Panc1 (cell line): ENCODE results near the gene CD79A. TPM values are rescaled to one million over a fixed set of nuclear protein-coding genes. Genes with fewer than 3 reads are reported as not detected.

Source experiments
- ATAC-seq: fragments of 200-7000 bp; cut with Tn5 transposase; 2 replicates; pipeline ENCODE4 v1.9.1; 2020; ENCODE audit warnings: mild to moderate bottlenecking, moderate library complexity
- BruUV-seq: library from RNA; stranded (reverse); fragments of 400-500 nt; replicated peaks from 2 replicates; lab custom pipeline; 2021; lab: Mats Ljungman, UMichigan
- CTCF ChIA-PET: fragments of 300-600 bp; sonication (Branson Sonifier 250); formaldehyde crosslinking; loops from one replicate; lab custom pipeline; 2022; ENCODE audit warnings: antibody characterized with exemption; lab: Charles Lee
- POLR2A ChIA-PET: fragments of 300-600 bp; sonication (Branson Sonifier 250); formaldehyde crosslinking; loops from one replicate; lab custom pipeline; 2022; ENCODE audit warnings: antibody characterized with exemption; lab: Charles Lee
- DNase-seq: peaks from one replicate; pipeline ENCODE4 v3.0.0-alpha.2; 2010; ENCODE audit warnings: low read depth, low spot score
- H3K27ac ChIP-seq: 2 replicates; pipeline ENCODE4 v1.5.1; 2011; ENCODE audit warnings: mild to moderate bottlenecking, low read length, inconsistent platforms
- H3K27me3 ChIP-seq: fragments of 200-500 bp; sonication (Bioruptor generic); 2 replicates; pipeline ENCODE4 v1.6.0; 2014; ENCODE audit warnings: low read length, inconsistent platforms; ENCODE audit not compliant: control insufficient read depth, insufficient read depth
- H3K36me3 ChIP-seq: fragments of 200-500 bp; sonication (Bioruptor generic); 2 replicates; pipeline ENCODE4 v1.5.1; 2014; ENCODE audit warnings: inconsistent platforms, mild to moderate bottlenecking, low read length, moderate library complexity; ENCODE audit not compliant: control insufficient read depth, insufficient read depth
- H3K4me1 ChIP-seq: 2 replicates; pipeline ENCODE4 v1.5.1; 2011; ENCODE audit warnings: inconsistent platforms, mild to moderate bottlenecking, low read length, moderate library complexity; ENCODE audit not compliant: control insufficient read depth, insufficient read depth
- H3K4me3 ChIP-seq, 2 experiments: 2 replicates each; pipeline ENCODE4 v1.5.1; 2011 to 2012; ENCODE audit warnings: low read depth in 2 of 2, low read length in 2 of 2, mild to moderate bottlenecking in 2 of 2, inconsistent platforms in 1 of 2, moderate library complexity in 1 of 2
- H3K9me3 ChIP-seq: fragments of 200-500 bp; sonication (Bioruptor generic); 2 replicates; pipeline ENCODE4 v1.5.1; 2014; ENCODE audit warnings: low read depth, mild to moderate bottlenecking, inconsistent platforms, low read length, moderate library complexity; ENCODE audit not compliant: control insufficient read depth, insufficient read depth
- POLR2AphosphoS5 ChIP-seq: IDR thresholded peaks from 2 replicates; pipeline ENCODE4 v1.6.1; 2012; ENCODE audit warnings: mild to moderate bottlenecking, low read depth, low read length, moderate library complexity
- SIN3A ChIP-seq: IDR thresholded peaks from 2 replicates; pipeline ENCODE4 v1.6.1; 2012; ENCODE audit warnings: low read depth, mild to moderate bottlenecking, low read length, moderate library complexity, borderline replicate concordance; ENCODE audit not compliant: insufficient read depth
- TCF7L2 ChIP-seq: IDR thresholded peaks from 2 replicates; pipeline ENCODE4 v1.6.1; 2011; ENCODE audit warnings: mild to moderate bottlenecking, low read depth, low read length, inconsistent platforms
- in situ Hi-C: cut with HindIII; loops from 2 replicates; pipeline ENCODE4 v1.10.0; 2016; ENCODE audit warnings: low sequenced_read_pairs, low pct_unique_long_range_greater_than_20kb
- intact Hi-C: fragments of 100-400 bp; cut with micrococcal nuclease; formaldehyde crosslinking; loops from one replicate; pipeline ENCODE4 v1.10.0; 2022; ENCODE audit not compliant: unreplicated experiment
- total RNA-seq: library from RNA; stranded (reverse); gene quantifications from one replicate; pipeline ENCODE4 v1.2.1, GENCODE V29; 2021; ENCODE audit not compliant: unreplicated experiment
- TF ChIP-seq, protein P1 (sequence below): fragments of 450-650 bp; IDR thresholded peaks from 2 replicates; pipeline ENCODE4 v1.5.1; 2017; ENCODE audit warnings: mild to moderate bottlenecking
- TF ChIP-seq, protein P2 (sequence below), 2 experiments: IDR thresholded peaks; 2 replicates each; pipeline ENCODE4 v1.6.1; 2011 to 2012; ENCODE audit warnings: low read depth in 2 of 2, control low read depth in 1 of 2, low read length in 1 of 2, mild to moderate bottlenecking in 1 of 2, moderate library complexity in 1 of 2; ENCODE audit not compliant: insufficient read depth in 1 of 2

The CD79A gene
- total RNA-seq, 1 experiment from 2014 or later, result 0.59 TPM

DNA sequence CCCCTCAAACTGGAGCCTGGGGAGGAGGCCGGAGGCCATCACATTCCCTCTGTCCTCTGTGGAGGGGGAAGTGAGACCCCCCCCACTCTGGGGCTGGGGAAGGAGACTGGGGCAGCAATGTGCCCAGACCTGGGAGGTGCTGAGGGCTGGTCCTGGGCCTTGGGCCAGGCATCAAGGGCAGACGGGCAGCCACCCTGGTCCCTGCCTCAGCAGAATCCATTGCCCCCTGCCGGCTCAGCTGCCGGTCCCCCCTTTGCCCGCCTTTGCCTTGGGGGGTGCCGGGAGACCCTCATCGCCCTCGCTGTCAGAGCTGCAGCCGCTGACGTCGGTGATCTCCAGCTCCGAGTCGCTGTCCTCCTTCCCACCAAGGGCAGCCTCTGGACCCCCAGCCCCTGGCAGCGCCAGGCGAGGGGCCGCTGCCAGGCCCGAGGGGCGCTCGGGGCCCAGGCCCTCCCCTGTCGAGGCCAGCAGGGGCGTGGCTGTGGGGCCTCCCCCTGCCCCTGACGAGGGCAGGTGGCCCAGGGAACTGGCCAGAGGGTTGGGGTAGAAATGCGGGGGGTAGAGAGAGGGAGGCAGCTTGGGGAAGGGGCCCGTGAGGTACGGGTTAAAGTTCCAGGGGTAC lies 31.0 kb downstream of the CD79A start:
- TF ChIP-seq TCF7L2, result no peak
- no peak for TF ChIP-seq POLR2AphosphoS5
- TF ChIP-seq, protein P1, sequence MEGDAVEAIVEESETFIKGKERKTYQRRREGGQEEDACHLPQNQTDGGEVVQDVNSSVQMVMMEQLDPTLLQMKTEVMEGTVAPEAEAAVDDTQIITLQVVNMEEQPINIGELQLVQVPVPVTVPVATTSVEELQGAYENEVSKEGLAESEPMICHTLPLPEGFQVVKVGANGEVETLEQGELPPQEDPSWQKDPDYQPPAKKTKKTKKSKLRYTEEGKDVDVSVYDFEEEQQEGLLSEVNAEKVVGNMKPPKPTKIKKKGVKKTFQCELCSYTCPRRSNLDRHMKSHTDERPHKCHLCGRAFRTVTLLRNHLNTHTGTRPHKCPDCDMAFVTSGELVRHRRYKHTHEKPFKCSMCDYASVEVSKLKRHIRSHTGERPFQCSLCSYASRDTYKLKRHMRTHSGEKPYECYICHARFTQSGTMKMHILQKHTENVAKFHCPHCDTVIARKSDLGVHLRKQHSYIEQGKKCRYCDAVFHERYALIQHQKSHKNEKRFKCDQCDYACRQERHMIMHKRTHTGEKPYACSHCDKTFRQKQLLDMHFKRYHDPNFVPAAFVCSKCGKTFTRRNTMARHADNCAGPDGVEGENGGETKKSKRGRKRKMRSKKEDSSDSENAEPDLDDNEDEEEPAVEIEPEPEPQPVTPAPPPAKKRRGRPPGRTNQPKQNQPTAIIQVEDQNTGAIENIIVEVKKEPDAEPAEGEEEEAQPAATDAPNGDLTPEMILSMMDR, result no peak
- TF ChIP-seq, protein P2, sequence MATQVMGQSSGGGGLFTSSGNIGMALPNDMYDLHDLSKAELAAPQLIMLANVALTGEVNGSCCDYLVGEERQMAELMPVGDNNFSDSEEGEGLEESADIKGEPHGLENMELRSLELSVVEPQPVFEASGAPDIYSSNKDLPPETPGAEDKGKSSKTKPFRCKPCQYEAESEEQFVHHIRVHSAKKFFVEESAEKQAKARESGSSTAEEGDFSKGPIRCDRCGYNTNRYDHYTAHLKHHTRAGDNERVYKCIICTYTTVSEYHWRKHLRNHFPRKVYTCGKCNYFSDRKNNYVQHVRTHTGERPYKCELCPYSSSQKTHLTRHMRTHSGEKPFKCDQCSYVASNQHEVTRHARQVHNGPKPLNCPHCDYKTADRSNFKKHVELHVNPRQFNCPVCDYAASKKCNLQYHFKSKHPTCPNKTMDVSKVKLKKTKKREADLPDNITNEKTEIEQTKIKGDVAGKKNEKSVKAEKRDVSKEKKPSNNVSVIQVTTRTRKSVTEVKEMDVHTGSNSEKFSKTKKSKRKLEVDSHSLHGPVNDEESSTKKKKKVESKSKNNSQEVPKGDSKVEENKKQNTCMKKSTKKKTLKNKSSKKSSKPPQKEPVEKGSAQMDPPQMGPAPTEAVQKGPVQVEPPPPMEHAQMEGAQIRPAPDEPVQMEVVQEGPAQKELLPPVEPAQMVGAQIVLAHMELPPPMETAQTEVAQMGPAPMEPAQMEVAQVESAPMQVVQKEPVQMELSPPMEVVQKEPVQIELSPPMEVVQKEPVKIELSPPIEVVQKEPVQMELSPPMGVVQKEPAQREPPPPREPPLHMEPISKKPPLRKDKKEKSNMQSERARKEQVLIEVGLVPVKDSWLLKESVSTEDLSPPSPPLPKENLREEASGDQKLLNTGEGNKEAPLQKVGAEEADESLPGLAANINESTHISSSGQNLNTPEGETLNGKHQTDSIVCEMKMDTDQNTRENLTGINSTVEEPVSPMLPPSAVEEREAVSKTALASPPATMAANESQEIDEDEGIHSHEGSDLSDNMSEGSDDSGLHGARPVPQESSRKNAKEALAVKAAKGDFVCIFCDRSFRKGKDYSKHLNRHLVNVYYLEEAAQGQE (IDR thresholded peaks at IDR 0.05; ENCODE audit: insufficient read depth in 1 of 2, low read depth in 2 of 2, low read length in 1 of 2), result no peak
- no TSS peak for BruUV-seq
- ChIA-PET CTCF (no interaction called here), POLR2A (no interaction called here)
- ATAC-seq (no peak), DNase-seq (no peak)
- Histone ChIP-seq H3K9me3 (no peaks in the 10 kb centered on the region), H3K4me3 (no peak overlapping the region), H3K4me1 (no peaks in the 10 kb centered on the region), H3K27ac (no peak overlapping the region), H3K27me3 (no peaks in the 10 kb centered on the region; the same call in 1 of the 2 replicates), H3K36me3 (no peaks in the 10 kb centered on the region)
- in situ Hi-C loops (no loop called here), intact Hi-C loops (no loop called here)

DNA sequence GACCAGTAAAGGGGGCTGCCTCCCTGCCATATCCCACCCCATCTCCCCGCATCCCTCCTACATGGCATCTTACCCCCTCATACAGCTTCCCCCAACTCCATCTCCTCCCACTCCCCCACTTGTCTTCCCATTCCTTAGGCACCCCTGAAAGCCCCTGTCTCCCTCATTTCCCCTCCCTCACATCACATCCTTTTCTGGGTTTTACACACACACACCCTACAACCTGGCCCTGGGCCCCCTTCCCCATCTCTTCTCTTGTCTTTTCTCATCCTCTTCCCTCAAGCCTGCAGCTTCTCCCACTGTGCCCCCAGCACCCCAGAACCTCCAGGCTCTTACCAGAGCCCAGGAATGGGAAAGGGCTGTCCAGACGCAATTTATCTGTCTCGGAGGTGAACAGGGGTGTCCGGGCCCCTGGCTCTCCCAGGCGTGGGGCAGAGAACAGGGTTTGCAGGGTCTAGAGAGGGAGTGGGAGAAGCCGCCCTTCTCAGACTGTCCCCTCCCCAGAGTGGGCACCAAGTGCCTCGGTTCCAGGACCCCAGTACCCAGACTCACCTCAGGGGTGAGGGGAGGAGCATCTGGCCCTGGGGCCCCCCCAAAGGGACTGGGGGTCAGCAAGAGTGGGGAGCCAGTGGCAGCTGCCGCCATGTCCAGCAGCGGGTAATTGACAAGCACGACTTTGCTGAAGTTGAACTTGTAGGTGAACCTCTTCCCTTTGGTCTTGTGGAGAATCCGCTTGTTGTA lies 31.8 kb downstream of the CD79A start:
- in situ Hi-C loops, result no loop called here
- intact Hi-C loops, result no loop called here
- no peak for ATAC-seq
- no peaks in the 10 kb centered on the region for H3K4me1 ChIP-seq
- no peaks in the 10 kb centered on the region; the same call in 1 of the 2 replicates for H3K27me3 ChIP-seq
- no peaks in the 10 kb centered on the region for H3K9me3 ChIP-seq
- DNase-seq, result no peak
- TF ChIP-seq SIN3A (no peak), POLR2AphosphoS5 (no peak), TCF7L2 (no peak)
- TF ChIP-seq, protein P1, result no peak
- TF ChIP-seq, protein P2 (IDR thresholded peaks at IDR 0.05; ENCODE audit: insufficient read depth in 1 of 2, low read depth in 2 of 2, low read length in 1 of 2), result no peak
- H3K36me3 ChIP-seq, result no peaks in the 10 kb centered on the region
- no peak overlapping the region for H3K4me3 ChIP-seq
- POLR2A ChIA-PET, result no interaction called here
- CTCF ChIA-PET, result no interaction called here
- BruUV-seq, result no TSS peak
- no peak overlapping the region for H3K27ac ChIP-seq
